Choroid plexus epithelial cell (primary cell): ENCODE results near the gene CABP4.

Experiments used
- DNase-seq: peaks from one replicate; pipeline ENCODE4 v3.0.0-alpha.2; 2010; ENCODE audit warnings: low read depth
- H3K4me3 ChIP-seq: 2 replicates; pipeline ENCODE4 v1.5.1; 2011; ENCODE audit warnings: low read depth, mild to moderate bottlenecking, control low read depth, low read length, moderate library complexity
- CTCF ChIP-seq: conservative IDR thresholded peaks from 2 replicates; pipeline ENCODE4 v1.5.1; 2011; ENCODE audit warnings: low read depth, mild to moderate bottlenecking, control low read depth, inconsistent platforms, low read length, moderate library complexity

The CABP4 gene

DNA sequence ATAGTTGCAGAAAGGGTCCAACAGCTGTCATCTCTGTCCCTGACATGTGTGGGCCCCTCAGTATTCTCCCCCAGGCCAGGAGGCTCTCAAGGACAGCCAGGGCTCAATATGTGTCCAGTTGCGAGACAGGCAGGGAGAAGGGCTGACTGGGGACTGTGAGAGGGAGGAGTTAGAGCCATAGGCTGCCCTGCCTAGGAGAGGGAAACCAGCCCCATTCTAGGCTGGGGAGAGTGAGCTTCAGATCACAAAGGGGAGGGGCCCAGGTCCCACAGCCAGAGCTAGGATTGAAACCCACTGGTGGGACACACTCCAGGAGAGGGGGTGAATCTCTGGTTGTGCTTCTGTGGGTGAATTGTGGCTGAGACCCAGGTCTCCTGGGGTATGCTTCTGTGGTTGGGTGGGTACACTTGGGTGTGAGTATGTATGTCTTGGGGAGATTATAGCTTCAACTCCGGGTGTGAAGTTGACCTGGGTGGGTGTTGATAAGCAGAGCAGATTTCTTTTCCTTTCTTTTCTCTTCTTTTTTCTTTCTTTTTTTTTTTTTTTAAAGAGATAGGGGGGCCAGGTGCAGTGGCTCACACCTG is 41.8 kb upstream of the CABP4 start:
- TF ChIP-seq CTCF: no peak
- no peak for DNase-seq
- no peak overlapping the region for H3K4me3 ChIP-seq

GRCh38 chr11:67415501-67416304 is 39.5 kb upstream of the CABP4 start, which contains the start of gene CARNS1:
CARNS1 (plus strand) TSS chr11:67415678; CDS start chr11:67416200, 522 bp downstream.
- TF ChIP-seq CTCF: no peak
- no peak within 1 kb of the TSS for H3K4me3 ChIP-seq
- no peak for DNase-seq

GRCh38 chr11:67416416-67417335 is 38.5 kb upstream of the CABP4 start:
- no peak overlapping the region for H3K4me3 ChIP-seq
- DNase-seq: peak; percentile 53
- no peak for TF ChIP-seq CTCF

- no peak for DNase-seq
- H3K4me3 ChIP-seq: no peak overlapping the region
- no peak for TF ChIP-seq CTCF
These were observed 37.7 kb upstream of the CABP4 start for GRCh38 chr11:67417425-67417824.

DNA sequence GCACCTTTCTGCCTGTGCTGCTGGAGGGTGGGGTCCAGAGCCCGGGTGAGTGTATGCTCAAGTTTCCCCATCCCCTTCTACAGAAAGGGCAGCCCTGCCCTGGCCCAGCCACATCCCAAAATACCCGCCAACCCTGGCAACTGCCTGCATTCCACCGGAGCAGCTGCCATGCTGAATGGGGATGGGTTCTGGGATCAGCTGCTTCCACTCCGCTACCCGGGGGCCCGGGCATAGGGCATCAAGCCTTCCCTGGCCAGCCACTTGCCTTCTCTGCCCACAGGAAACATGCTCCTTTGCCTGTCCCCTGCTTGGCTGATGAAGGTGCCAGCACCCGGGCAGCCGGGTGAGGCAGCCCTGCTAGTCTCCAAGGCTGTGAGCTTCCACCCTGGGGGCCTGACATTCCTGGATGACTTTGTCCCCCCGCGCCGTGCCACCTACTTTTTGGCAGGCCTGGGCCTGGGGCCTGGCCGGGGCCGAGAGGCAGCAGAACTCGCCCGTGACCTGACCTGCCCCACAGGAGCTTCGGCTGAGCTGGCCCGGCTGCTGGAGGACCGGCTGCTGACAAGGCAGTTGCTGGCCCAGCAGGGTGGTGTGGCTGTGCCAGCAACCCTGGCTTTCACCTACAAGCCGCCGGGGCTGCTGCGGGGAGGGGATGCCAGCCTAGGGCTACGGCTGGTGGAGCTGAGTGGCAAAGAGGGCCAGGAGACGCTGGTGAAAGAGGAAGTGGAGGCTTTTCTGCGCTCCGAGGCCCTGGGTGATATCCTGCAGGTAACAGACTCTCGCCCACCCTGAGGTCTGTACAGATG is 36.5 kb upstream of the CABP4 start:
- no peak for TF ChIP-seq CTCF
- H3K4me3 ChIP-seq: no peak overlapping the region
- DNase-seq: no peak

GRCh38 chr11:67419325-67420049 is 35.7 kb upstream of the CABP4 start:
- TF ChIP-seq CTCF: no peak
- DNase-seq: no peak
- no peak overlapping the region for H3K4me3 ChIP-seq
